ENCODE results near the gene PIMREG.

- TF ChIP-seq CTCF (IDR thresholded peaks at IDR 0.05) (no peak), POLR2A (IDR thresholded peaks at IDR 0.05) (no peak)
Observed at GRCh38 chr17:6408735-6409134, 35.5 kb upstream of the PIMREG start.
